Heart left ventricle (tissue), 16 donors: ENCODE data around the gene PNLIP. TPM values are rescaled to one million over a fixed set of nuclear protein-coding genes. Genes with fewer than 3 reads are reported as not detected.

Source experiments
- ATAC-seq, 4 donors: fragments of 200-7000 bp; cut with Tn5 transposase; one replicate each; pipeline ENCODE4 v1.9.1; 2020 to 2022; ENCODE audit warnings: moderate library complexity in 4 of 4, mild to moderate bottlenecking in 3 of 4, moderate number of reproducible peaks in 1 of 4
- DNase-seq, 5 donors: peaks; one replicate each; pipeline ENCODE4 v3.0.0-alpha.2; 2020
- H3K27ac ChIP-seq, 12 donors: fragments of 200-600 bp; sonication (generic) in 4 of 12; one replicate each; pipeline versions ENCODE4 v1.5.0 to v1.8.0; 2016 to 2022; ENCODE audit warnings: mild to moderate bottlenecking in 2 of 12
- H3K27me3 ChIP-seq, 9 donors: fragments of 200-600 bp; sonication (generic) in 2 of 9; one replicate each; pipeline versions ENCODE4 v1.5.1 to v1.8.0; 2016 to 2022; ENCODE audit warnings: mild to moderate bottlenecking in 3 of 9
- H3K36me3 ChIP-seq, 9 donors: fragments of 200-600 bp; sonication (generic) in 2 of 9; one replicate each; pipeline versions ENCODE4 v1.5.0 to v1.8.0; 2018 to 2022; ENCODE audit warnings: mild to moderate bottlenecking in 2 of 9
- H3K4me1 ChIP-seq, 12 donors: fragments of 200-600 bp; sonication (generic) in 4 of 12; one replicate each; pipeline versions ENCODE4 v1.5.0 to v1.8.0; 2016 to 2022; ENCODE audit warnings: mild to moderate bottlenecking in 3 of 12
- H3K4me3 ChIP-seq, 12 donors: fragments of 200-600 bp; sonication (generic) in 4 of 12; one replicate each; pipeline versions ENCODE4 v1.5.0 to v1.8.0; 2017 to 2022; ENCODE audit warnings: mild to moderate bottlenecking in 9 of 12, moderate library complexity in 4 of 12
- H3K9me3 ChIP-seq, 12 donors: fragments of 200-600 bp; sonication (generic) in 4 of 12; one replicate each; pipeline versions ENCODE4 v1.5.0 to v1.8.0; 2016 to 2022; ENCODE audit warnings: mild to moderate bottlenecking in 1 of 12
- CTCF ChIP-seq, 12 donors: fragments of 200-600 bp; sonication (generic) in 4 of 12; IDR thresholded peaks; one replicate each; pipeline versions ENCODE4 v1.5.0 to v1.8.0; 2018 to 2022; ENCODE audit warnings: antibody characterized with exemption in 12 of 12, mild to moderate bottlenecking in 5 of 12
- POLR2A ChIP-seq, 2 donors: fragments of 450-650 bp; IDR thresholded peaks; one replicate each; pipeline ENCODE4 v1.6.1; 2017; ENCODE audit warnings: antibody characterized with exemption in 2 of 2, mild to moderate bottlenecking in 2 of 2, moderate library complexity in 2 of 2
- WGBS, 4 donors: extraction: QIAGEN DNeasy Blood & Tissue Kit in 2 of 4; methylation state at CpG; one replicate each; pipeline versions ENCODE4 v1.1.5 to v1.1.7; 2013 to 2018; 5-methylcytosine and 5-hydroxymethylcytosine counted together
- intact Hi-C, 10 donors: fragments of 100-400 bp; cut with DNase I; formaldehyde crosslinking; loops; one replicate each; pipeline versions ENCODE4 v1.11.1 to v1.14.2; 2022
- polyA plus RNA-seq, 2 donors: library from polyadenylated mRNA; stranded (reverse); fragments of 200-250 nt; gene quantifications; one replicate each; pipeline ENCODE4 v1.2.3, GENCODE V29; 2013
- total RNA-seq, 9 donors: library from RNA; depleted of rRNA in 2 of 9; stranded (reverse); fragments of >200 nt in 2 of 9; fragmentation: NEBNext Ultra II Directional in 3 of 9; extraction: Animal tissue kit (Norgen Biotek cat#: 25700) in 3 of 9; gene quantifications; one replicate each; pipeline versions ENCODE4 v1.1.0 to v1.2.4, GENCODE V29; 2016 to 2023
- donor health status: ischemic (EF 13 %, LVEDD 7.1; RV severe dilation, severe dysfunction).
- donor health status: healthy with polysubstance abuse.
- donor health status: DM: no; HTN: yes; CAD: no.
- donor health status: DM: no; HTN: no; CAD: no.
- donor health status: ischemic (EF 25% LVEDD 6.9; RV normal size, moderate dysfunction).
- donor health status: ischemic (EF 25% LVEDD 5.7; RV mildly dilated, moderate dysfunction).
- donor health status: healthy.
- donor health status: DM: yes; HTN: yes; CAD: no.
- donor health status: ischemic (EF 35%, LVEDD 5.7; RV mildly dilated, moderate dysfunction).
- donor health status: nonischemic (EF 11% LVEDD 7.7; RV severe dilation, severe dysfunction).
- donor health status: DM: yes; HTN: yes; CAD: no.
- donor health status: PGD.
- donor health status: ischemic (EF 29% LVEDD 5.4; RV normal size, mild dysfunction).
- donor health status: nonischemic (EF 23%, LVEDD 6.1; RV moderate dilation, normal function).

Gene PNLIP
- total and polyA plus RNA-seq, 11 donors = 0.07 to 2.3 (median 1.7) TPM; not detected in 5

GRCh38 chr10:116555880-116556279 is 10.1 kb downstream of the PNLIP start:
- no peaks in the 10 kb centered on the region for H3K27me3 ChIP-seq
- H3K9me3 ChIP-seq = no peaks in the 10 kb centered on the region
- ATAC-seq (no peak), DNase-seq (no peak)
- intact Hi-C loops = no loop called here
- H3K36me3 ChIP-seq = no peaks in the 10 kb centered on the region
- TF ChIP-seq POLR2A (IDR thresholded peaks at IDR 0.05) = no peak
- TF ChIP-seq CTCF (IDR thresholded peaks at IDR 0.05) = no peak
- no peak overlapping the region for H3K27ac ChIP-seq
- no peaks in the 10 kb centered on the region for H3K4me1 ChIP-seq
- H3K4me3 ChIP-seq = no peak overlapping the region
- 71 to 78% (median 72%) methylated on average over 6 of the region's 6 CpGs for WGBS, 4 donors

- H3K4me3 ChIP-seq = no peak overlapping the region
- H3K9me3 ChIP-seq = no peaks in the 10 kb centered on the region
- intact Hi-C loops = no loop called here
- ATAC-seq = no peak
- H3K36me3 ChIP-seq = no peaks in the 10 kb centered on the region
- no peaks in the 10 kb centered on the region for H3K4me1 ChIP-seq
- WGBS, 4 donors = 77 to 86% (median 81%) methylated on average over 5 of the region's 5 CpGs
- no peak overlapping the region for H3K27ac ChIP-seq
- peaks cover 0 to 7% (median 0%) of the 10 kb centered on the region in 9 donors for H3K27me3 ChIP-seq
- no peak for TF ChIP-seq CTCF (IDR thresholded peaks at IDR 0.05)
- no peak for TF ChIP-seq POLR2A (IDR thresholded peaks at IDR 0.05)
- no peak for DNase-seq
Observed at GRCh38 chr10:116557305-116557880, 11.7 kb downstream of the PNLIP start.

- Histone ChIP-seq H3K4me1 (no peaks in the 10 kb centered on the region), H3K27me3 (peaks cover 0 to 7% (median 0%) of the 10 kb centered on the region in 9 donors), H3K4me3 (no peak overlapping the region), H3K27ac (no peak overlapping the region), H3K36me3 (no peaks in the 10 kb centered on the region), H3K9me3 (no peaks in the 10 kb centered on the region)
- intact Hi-C loops = no loop called here
- TF ChIP-seq CTCF (IDR thresholded peaks at IDR 0.05) (no peak), POLR2A (IDR thresholded peaks at IDR 0.05) (no peak)
- DNase-seq (no peak), ATAC-seq (no peak)
- 87 to 94% (median 91%) methylated on average over 8 of the region's 8 CpGs for WGBS, 4 donors
Observed at GRCh38 chr10:116565534-116565933, 19.8 kb downstream of the PNLIP start.

- TF ChIP-seq POLR2A (IDR thresholded peaks at IDR 0.05) (no peak), CTCF (IDR thresholded peaks at IDR 0.05) (no peak)
- H3K27me3 ChIP-seq = peaks cover 0 to 4% (median 0%) of the 10 kb centered on the region in 9 donors
- no peaks in the 10 kb centered on the region for H3K36me3 ChIP-seq
- H3K9me3 ChIP-seq = no peaks in the 10 kb centered on the region
- H3K4me1 ChIP-seq = no peaks in the 10 kb centered on the region
- ATAC-seq (no peak), DNase-seq (no peak)
- H3K27ac ChIP-seq = no peak overlapping the region
- intact Hi-C loops = no loop called here
- H3K4me3 ChIP-seq = no peak overlapping the region
Observed at GRCh38 chr10:116566932-116567331, 21.2 kb downstream of the PNLIP start.
